Hematopoietic multipotent progenitor cell treated with erythropoietin and hydrocortisone succinate and interleukin-3 and kit ligand, for 15 days (in vitro differentiated cells): ENCODE results near the gene NBEAL1.
"Not testable (repeated sequence)": the region's sequence is repeated elsewhere in the genome, so short reads cannot be mapped to it uniquely, and the experiment has no call there.

Source experiments
- DNase-seq: peaks from one replicate; pipeline ENCODE4 v3.0.0-alpha.2; 2015; ENCODE audit warnings: low spot score

The NBEAL1 gene

DNA sequence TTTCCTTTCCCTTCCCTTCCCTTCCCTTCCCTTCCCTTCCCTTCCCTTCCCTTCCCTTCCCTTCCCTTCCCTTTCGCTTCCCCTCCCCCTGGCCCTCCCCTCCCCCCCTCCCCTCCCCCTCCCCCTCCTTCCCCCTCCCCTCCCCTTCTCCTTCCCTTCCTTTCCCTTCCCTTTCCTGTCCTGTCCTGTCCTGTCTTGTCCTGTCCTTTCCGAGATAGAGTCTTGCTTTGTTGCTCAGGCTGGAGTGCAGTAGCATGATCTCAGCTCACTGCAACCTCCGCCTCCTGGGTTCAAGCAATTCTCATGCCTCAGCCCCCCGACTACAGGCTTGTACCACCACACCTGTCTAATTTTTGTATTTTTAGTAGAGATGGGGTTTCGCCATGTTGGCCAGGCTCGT lies 24.5 kb downstream of the NBEAL1 start:
- DNase-seq: not testable (repeated sequence)

DNA sequence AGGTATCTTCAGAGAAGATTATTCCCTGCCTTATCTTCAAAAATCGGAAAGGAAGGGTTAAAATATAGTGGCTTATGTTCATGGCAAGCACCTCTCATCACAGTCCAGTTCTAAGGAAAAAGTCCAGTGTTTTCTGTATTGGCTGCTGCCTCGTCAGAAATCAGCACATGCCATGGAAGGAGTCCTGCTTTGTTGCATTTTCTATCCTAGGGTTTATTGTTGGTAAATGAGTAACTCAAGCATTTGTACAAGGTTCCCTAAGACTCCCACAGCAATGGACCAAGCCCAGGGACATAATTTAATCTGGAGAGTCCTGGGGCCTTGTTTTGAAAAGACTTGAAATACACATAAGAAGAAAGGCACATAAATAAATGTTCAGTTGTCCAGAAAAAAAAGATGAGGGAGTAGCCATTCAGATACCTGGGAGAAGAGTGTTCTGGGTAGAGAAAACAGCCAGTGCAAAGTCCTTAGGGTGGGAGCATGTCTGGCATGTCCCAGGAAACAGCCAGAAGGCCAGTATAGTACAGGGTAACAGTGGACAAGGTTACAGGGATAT lies 26.4 kb downstream of the NBEAL1 start:
- no peak for DNase-seq

DNA sequence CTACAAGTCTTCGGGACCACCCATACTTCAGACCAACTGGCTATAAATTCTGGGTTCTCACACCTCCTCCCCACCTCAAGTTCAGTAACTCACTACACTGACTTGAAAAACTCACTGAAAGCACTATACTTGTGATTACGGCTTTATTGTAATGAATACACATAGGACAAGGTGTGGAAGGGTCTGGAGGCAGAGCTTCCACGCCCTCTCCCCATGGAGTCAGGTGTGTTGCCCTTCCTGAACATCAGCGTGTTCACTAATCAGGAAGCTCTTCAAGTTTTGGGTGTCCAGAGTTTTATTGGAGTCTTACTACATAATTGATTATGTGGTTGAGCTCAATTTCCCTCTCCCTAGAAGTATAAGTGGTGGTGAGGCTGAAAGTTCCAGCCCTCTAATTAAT lies 27.5 kb downstream of the NBEAL1 start:
- DNase-seq: no peak

DNA sequence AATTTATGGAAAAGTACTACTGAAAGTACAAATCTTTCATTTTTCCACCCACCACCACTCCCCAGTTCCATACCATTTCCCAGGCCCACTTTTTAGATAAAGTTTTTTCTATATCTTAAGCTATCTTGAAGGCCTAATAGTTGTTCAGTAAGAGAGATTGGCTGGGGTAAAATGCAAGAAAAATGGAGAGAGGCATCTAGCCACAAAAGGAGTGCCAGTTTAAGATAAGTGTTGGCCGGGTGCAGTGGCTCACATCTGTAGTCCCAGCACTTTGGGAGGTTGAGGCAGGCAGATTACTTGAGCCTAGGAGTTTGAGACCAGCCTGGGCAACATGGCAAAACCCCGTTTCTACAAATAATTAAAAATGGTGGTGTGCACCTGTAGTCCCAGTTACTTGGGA lies 28.6 kb downstream of the NBEAL1 start:
- DNase-seq: no peak

DNA sequence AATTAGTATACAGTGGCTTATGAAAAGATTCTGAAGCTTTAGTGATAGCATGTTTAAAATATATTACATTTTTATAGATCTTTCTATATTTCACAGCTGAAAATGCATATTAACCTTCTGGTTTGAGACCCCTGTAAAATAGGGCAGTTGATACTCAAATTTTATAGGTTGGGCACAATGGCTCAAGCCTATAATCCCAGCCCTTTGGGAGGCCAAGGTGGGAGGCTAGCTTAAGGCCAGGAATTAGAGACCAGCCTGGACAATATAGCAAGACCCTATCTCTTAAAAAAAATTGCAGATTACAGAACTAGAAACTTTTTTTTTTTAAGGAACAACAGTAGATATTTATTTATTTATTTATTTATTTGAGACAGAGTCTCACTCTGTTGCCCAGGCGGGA lies 31.2 kb downstream of the NBEAL1 start:
- no peak for DNase-seq

DNA sequence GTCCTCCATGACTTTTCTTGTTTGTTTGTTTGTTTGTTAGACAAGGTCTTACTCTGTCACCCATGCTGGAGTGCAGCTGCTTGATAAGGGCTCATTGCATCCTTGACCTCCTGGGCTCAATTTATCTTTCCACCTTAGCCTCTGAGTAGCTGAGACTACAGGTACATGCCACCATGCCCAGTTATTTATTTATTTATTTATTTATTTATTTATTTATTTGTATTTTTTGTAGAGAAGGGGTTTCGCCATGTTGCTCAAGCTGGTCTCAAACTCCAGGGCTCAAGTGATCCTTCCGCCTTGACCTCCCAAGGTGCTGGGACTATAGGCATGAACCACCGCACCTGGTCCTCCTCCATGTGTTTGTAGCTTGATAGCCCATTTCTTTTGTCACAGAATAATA lies 37.9 kb downstream of the NBEAL1 start:
- no peak for DNase-seq

DNA sequence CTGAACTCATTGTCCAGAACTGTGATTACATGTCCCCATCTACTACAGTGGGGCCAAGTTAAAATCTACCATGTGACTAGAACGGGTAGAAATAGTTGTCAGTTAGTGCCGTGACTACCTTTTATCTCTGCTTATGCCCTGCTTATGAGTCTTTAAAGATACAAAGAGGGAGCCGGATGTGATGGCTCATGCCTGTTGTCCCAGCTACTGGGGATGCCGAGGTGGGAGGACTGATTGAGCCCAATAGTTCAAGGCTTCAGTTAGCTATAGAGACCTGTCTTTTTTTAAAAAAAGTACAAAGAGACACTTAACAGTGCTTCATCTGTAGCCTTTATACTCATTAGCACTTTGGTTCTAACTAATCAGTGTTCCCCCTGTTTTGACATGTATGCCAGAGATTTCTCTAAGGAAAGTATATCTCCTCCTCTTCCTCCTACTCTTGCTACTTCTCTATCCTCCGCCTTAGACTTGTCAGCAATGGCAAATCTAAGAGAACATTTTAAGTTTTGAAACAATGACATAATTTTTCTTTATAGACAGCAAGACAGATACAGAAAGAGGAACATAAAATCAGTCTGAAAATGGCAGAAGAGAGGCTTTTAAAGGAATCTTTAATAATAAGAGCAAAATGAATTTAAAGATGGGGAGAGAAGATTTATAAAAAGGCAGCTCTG lies 45.0 kb downstream of the NBEAL1 start:
- DNase-seq: no peak

DNA sequence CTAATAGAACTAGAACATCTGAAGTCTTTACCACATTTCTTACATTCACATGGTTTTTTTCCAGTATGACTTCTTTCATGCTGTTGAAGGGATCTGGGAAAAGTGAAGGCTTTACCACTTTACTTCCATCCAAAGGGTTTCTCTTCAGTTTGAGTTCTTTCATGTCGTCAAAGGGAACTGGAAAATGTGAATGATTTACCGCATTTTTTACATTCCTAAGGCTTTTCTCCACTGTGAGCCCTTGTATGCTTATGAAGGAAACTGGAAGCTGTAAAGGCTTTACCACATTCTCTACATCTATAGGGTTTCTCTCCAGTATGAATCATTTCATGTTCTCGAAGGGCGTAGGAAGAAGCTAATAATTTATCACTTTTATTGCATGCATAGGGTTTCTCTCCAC lies 46.7 kb downstream of the NBEAL1 start:
- no peak for DNase-seq

DNA sequence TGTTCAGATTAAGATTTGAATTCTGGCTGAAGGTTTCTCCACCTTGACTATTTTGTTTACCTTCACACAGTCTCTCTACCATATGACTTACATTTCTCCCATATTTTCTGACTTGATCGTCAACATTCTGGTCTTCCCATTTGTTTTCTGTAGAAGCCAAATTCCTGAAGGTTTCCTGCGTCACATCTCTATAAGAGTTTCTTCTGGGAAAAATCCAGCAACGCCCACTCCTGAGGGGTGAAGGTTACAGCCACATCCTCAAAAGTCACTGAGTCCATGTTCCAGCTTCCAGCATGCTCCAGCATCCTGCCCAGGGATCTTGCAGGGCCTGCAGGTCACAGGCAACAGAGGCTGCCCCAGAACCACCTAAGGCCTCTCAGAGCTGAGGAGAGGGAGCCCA lies 47.5 kb downstream of the NBEAL1 start:
- no peak for DNase-seq

DNA sequence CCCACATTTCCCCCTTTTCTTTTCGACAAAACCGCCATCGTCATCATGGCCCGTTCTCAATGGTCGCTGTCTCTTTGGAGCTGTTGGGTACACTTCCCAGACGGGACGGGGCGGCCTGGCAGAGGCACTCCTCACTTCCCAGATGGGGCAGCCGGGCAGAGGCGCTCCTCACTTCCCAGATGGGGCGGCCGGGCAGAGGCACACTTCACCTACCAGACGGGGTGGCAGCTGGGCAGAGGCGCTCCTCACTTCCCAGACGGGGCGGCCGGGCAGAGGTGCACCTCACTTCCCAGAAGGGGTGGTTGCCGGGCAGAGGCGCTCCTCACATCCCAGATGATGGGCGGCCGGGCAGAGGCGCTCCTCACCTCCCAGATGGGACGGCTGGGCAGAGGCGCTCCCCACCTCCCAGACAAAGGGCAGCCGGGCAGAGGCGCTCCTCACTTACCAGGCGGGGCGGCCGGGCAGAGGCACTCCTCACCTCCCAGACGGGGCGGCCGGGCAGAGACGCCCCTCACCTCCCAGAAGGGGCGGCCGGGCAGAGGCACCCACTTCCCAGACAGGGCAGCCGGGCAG lies 51.9 kb downstream of the NBEAL1 start:
- DNase-seq: not testable (repeated sequence)

DNA sequence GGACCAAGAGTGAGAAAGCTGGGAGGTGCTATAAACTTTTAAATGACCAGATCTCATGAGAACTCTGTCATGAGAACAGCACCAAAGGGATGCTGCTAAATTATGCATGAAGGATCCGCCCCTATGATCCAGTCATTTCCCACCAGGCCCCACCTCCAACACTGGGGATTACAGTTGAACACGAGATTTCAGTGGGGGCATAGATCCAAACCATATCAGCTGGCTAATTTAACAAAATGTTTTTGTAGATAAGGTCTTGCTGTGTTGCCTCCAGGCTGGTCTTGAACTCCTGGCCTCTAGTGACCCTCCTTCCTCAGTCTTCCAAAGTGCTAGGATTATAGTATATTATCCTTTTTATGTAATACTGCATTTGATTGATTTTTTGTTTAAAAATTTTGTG lies 56.0 kb downstream of the NBEAL1 start:
- no peak for DNase-seq

DNA sequence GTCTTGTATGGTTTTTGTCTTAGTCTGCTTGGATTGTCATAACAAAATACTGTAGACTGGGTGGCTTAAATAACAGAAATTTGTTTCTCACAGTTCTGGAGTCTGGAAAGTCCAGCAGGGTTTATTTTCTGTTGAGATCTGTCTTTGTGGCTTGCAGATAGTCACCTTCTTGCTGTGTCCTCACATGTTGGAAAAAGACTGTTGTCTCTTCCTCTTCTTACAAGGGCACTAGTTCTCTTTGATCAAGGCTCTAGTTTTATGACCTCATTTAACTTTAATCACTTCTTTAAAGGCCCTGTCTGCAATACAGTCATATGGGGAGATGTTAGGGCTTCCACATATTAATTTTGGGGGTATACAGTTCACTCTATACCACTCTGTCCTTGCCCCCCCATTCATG lies 56.5 kb downstream of the NBEAL1 start:
- DNase-seq: no peak

DNA sequence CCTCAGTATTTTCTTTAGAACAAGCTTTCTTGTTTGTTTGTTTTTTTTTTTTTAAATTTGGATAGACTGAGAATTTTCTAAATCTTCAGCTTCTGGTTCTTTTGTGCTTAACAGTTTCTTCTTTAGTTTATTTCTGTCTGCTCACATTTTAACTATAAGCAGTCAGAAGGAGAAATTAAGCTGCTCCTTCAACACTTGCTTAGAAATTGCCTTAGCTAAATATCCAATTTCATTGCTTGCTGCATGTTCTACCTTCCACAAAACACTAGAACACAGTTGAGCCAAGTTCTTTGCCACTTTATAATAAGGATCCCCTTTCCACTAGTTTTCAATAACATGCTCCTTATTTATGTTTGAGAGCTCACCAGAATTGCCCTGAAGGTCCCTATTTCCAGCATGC lies 57.7 kb downstream of the NBEAL1 start:
- no peak for DNase-seq

DNA sequence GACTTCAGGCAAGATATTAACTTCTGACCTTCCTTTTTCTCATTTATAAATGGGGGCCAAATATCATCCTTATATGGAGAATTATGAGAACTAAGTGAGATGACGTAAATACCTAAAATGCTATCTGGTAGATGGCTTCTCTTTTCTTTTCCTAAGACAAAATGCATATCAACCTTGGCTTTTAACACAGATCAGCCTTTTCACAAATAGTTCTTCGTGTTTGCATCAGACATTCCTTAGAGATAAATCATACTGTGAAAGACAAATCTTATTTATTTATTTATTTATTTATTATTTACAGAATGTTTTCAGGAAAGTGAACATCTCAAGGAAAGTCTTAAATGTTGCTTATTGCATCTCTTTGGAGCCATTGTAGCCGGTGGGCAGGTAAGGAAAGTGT lies 62.8 kb downstream of the NBEAL1 start:
- no peak for DNase-seq

DNA sequence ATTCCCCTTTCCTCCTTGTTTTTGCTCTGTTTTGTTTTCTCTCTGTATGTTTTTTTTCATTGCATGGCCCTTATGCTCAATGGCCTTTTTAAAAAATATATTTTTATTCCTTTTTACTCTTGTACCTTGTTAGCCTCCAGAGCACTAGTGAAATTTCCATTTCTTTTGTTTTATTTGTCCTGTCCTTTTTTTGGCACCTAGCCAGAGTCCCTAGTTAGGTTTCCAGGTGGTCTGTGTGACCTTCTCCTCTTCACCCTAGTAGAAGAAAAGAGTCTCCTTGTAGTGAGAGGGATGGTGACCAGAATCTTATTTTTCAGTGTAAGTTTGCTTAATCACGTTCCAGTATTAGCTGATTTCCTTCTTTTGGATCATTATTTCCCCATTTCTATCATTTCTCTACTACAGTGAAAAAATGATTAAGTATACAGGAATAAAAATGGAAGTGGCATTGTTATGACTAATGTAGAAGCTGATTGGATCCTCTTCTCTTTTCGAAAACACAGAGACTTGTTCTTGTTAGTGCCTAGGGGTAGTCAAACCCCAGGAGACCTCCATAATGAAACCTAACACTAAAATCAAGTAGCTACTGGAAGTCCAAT lies 65.9 kb downstream of the NBEAL1 start:
- DNase-seq: no peak

DNA sequence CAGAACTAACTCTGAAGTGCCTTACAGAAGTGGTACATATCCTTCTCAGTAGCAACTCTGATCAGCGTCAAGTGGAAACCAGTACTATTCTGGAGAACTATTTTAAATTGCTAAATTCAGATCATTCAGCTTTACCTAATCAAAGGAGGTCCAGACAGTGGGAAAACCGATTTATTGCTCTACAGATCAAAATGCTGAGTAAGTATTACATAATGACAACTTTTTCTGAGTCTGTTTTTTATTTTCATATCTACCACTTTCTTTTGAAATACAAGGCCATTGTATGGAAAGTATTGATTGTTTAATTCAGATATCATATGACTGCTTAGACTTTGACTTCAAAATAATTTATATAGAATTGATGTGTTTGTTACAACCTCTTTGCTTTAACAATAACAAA lies 68.7 kb downstream of the NBEAL1 start:
- no peak for DNase-seq

DNA sequence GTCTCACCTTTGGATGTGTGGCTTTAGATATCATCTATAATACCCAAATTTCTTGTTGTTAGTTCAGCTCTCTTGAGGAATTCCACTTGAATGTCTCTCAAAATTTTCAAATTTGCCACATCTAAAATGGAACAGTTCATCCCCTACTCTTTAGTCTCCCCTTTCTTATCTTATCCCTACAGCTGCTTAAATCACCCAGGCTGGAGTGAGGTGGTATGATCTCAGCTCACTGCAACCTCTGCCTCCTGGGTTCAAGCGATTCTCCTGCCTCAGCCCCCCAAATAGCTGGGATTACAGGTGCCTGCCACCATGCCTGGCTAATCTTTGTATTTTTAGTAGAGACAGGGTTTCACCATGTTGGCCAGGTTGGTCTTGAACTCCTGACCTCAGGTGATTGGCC lies 71.7 kb downstream of the NBEAL1 start:
- DNase-seq: not testable (repeated sequence)

DNA sequence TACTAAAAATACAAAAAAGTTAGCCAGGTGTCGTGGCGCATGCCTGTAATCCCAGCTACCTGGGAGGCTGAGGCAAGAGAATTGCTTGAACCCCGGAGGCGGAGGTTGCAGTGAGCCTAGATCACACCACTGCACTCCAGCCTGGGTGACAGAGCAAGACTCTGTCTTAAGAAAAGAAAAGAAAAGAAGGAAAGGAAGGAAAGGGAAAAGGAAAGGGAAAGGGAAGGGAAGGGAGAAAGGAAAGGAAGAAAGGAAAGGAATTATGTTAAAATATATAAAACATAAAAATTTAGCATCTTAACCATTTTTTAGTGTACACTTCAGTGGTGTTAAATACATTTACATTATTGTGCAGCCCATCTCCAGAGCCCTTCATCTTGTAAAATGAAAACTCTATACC lies 76.0 kb downstream of the NBEAL1 start:
- DNase-seq: not testable (repeated sequence)

DNA sequence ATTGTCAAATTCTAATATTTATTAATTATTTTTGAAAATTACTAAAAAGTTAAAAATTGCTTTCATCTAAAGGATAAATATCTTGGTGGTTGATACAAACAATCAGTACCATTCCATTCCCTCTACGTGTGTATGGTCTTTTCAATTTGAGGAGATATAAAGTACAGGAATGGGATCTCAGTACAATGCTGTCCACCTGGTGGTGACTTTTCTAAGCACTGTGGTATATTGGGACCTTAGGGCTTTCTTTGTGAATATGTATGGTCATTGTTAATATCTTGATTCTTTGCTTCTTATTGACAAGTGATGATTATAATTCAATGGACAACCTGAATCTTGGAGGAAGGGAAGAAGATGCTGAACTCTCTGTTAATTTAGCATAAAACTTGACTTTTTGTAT lies 83.1 kb downstream of the NBEAL1 start:
- DNase-seq: no peak

DNA sequence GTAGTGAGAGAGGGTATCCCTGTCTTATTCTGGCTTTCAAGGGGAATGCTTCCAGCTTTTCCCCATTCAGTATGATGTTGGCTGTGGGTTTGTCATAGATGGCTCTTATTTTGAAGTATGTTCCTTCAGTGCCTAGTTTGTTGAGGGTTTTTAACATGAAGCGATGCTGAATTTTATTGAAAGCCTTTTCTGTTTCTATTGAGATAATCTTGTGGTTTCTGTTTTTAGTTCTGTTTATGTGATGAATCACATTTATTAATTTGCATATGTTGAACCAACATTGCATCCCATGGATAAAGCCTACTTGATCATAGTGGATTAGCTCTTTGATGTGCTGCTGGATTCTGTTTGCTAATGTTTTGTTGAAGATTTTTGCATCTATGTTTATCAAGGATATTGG lies 87.7 kb downstream of the NBEAL1 start:
- DNase-seq: not testable (repeated sequence)

DNA sequence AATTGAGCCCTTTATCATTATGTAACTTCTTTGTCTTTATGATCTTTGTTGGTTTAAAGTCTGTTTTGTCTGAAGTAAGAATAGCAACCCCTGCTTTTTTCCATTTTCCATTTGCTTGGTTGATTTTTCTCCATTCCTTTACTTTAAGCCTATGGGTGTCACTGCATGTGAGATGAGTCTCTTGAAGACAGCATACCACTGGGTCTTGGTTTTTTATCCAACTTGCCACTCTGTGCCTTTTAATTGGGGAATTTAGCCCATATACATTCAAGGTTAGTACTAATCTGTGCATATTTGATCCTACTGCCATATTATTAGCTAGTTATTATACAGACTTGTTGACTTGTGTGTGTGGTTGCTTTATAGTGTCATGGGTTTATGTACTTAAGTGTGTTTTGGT lies 89.6 kb downstream of the NBEAL1 start:
- no peak for DNase-seq

DNA sequence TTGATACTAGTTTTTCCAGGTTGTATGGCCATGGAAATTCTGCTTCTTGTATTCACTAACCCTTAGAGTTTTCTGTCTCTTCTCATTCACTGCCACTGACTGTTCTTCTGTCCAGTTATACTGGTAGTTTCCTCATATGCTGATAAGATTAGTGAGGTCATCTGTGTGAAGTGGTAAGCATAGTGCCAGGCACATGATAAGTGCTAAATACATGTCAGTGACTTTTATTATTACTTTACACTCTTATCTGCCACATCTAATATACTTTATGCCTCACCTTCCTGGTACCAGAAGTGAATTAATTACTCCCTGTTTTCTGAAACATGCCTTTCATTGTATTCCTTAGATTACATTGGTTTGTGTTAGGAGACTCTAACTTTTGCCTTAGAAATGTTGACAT lies 91.3 kb downstream of the NBEAL1 start:
- DNase-seq: no peak

DNA sequence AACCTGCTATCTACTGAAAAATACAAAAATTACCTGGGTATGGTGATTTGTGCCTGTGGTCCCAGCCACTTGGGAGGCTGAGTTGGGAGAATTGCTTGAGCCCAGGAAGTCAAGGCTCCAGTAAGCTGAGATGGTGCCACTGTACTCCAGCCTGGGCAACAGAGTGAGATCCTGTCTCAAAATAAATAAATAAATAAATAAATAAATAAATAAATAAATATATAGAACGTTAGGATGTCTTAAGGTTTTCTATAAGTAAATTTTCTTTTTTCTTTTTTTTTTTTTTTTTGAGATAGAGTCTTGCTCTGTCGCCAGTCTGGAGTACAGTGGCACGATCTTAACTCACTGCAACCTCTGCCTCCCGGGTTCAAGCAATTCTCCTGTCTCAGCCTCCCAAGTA lies 95.8 kb downstream of the NBEAL1 start:
- DNase-seq: not testable (repeated sequence)

DNA sequence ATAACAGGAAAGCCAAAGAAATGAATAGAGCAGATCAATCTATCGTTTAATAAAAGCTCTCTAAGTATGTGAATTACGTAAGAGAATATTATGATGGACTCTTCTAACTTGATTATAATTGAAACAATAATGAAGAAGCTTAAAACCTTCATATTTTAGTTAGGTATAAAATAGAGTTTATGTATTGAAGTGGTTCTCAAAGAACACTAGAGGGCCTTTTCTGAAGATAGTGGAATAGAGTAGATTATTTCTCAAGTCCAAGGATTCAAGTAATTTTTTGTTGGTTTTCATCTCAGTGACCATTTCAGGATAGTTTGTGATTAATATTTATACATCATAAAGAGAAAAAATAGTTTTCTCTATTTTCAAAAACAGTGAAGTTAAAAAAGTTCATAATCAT lies 97.7 kb downstream of the NBEAL1 start:
- DNase-seq: no peak
